ENCODE measurements around the gene MAPK7. TPM values are rescaled to one million over a fixed set of nuclear protein-coding genes. Genes with fewer than 3 reads are reported as not detected.

Gene MAPK7
- total and polyA plus RNA-seq, 2 of the 8 experiments (the other 6 are each of a cell fraction or from before 2014, with no cell fraction given), result 15.2 to 28.1 TPM

- no peak overlapping the region for H3K56ac ChIP-seq (replicated peaks; ENCODE audit: insufficient read length, low read depth, low read length)
- H4K5ac ChIP-seq (ENCODE audit: insufficient read length, low read depth, low read length), result no peak overlapping the region
- H3K9ac ChIP-seq (replicated peaks in 1 of 4; ENCODE audit: extremely low read depth in 1 of 4, low read depth in 3 of 4, low read length in 3 of 4), result no peak overlapping the region
- H3K4ac ChIP-seq (replicated peaks; ENCODE audit: insufficient read length, low read depth, low read length), result no peak overlapping the region
- no peak overlapping the region for H3K4me3 ChIP-seq (ENCODE audit: extremely low read depth in 1 of 4, insufficient read depth in 2 of 4, low read depth in 3 of 4, low read length in 4 of 4)
- no peak for DNase-seq (ENCODE audit: low read depth in 1 of 2, low spot score in 2 of 2)
- no peak overlapping the region for H2BK15ac ChIP-seq (ENCODE audit: low read length)
- H3K18ac ChIP-seq (ENCODE audit: extremely low read depth, low read length), result no peak overlapping the region
- H4K8ac ChIP-seq (ENCODE audit: extremely low read depth, insufficient read depth, low read length), result no peak overlapping the region
- POLR2A ChIA-PET (ENCODE audit: partially characterized antibody), result interaction anchor here (1.0 to 1.7 kb wide), 3 partner anchors 11 to 53 kb away, joined by 3 to 4 read pairs (median 3); no protein-coding TSS in a partner anchor
- no peaks in the 10 kb centered on the region for H3K27me3 ChIP-seq (replicated peaks in 1 of 4; ENCODE audit: control insufficient read depth in 3 of 4, extremely low read depth in 1 of 4, insufficient read depth in 3 of 4, low read length in 3 of 4)
- peak overlapping the region; percentile 48 for H4K91ac ChIP-seq (replicated peaks; ENCODE audit: insufficient read length, low read length)
- CTCF ChIA-PET (ENCODE audit: partially characterized antibody), result interaction anchor here (1.1 kb wide), 1 partner anchor 29 kb away, joined by 4 read pairs; the partner anchor contains the start of gene B9D1
- WGBS, 2 experiments (ENCODE audit: extremely low coverage in 1 of 2, insufficient coverage in 1 of 2, insufficient read length in 1 of 2, insufficient replicate concordance in 2 of 2, low coverage in 1 of 2, low lambda C conversion rate in 2 of 2, missing lambda C conversion rate in 1 of 2), result 88% methylated on average over 4 of the region's 7 CpGs; no CpG with 5 or more reads in 1 of the 2 experiments
- H3K27ac ChIP-seq (ENCODE audit: low read depth, low read length), result no peak overlapping the region
- no peak overlapping the region for H2BK5ac ChIP-seq (ENCODE audit: low read depth, low read length)
- H3K79me2 ChIP-seq (ENCODE audit: control insufficient read depth in 1 of 2, insufficient read depth in 2 of 2, low read length in 2 of 2), result no peaks in the 10 kb centered on the region
- H2BK120ac ChIP-seq (replicated peaks; ENCODE audit: low read depth, low read length), result no peak overlapping the region
- no peak for FAIRE-seq
- H4K20me1 ChIP-seq (replicated peaks in 1 of 2; ENCODE audit: control insufficient read depth in 1 of 2, insufficient read depth in 2 of 2, low read length in 2 of 2), result no peaks in the 10 kb centered on the region
- H2BK20ac ChIP-seq (ENCODE audit: low read length), result no peak overlapping the region
- no peak overlapping the region for H3K14ac ChIP-seq (ENCODE audit: insufficient read length)
- H3K23ac ChIP-seq (ENCODE audit: insufficient read length), result no peak overlapping the region
- no peaks in the 10 kb centered on the region for H3K36me3 ChIP-seq (ENCODE audit: control insufficient read depth in 2 of 4, insufficient read depth in 4 of 4, low read length in 3 of 4)
- H2AFZ ChIP-seq (ENCODE audit: low read length), result no peak overlapping the region
- peaks cover 3% of the 10 kb centered on the region; the same call in 1 of the 2 replicates for H3K23me2 ChIP-seq (ENCODE audit: low read depth, low read length)
- H3K79me1 ChIP-seq (ENCODE audit: low read depth, low read length), result no peaks in the 10 kb centered on the region
- H3K9me3 ChIP-seq (ENCODE audit: insufficient read depth in 2 of 2, low read depth in 1 of 2, low read length in 1 of 2), result no peaks in the 10 kb centered on the region
- no peak for TF ChIP-seq SUZ12 (IDR thresholded peaks at IDR 0.05; ENCODE audit: low read length)
- no peak for TF ChIP-seq BCL11A (IDR thresholded peaks at IDR 0.05; ENCODE audit: low read depth in 2 of 2, low read length in 2 of 2)
- no peak for TF ChIP-seq CREB1 (IDR thresholded peaks at IDR 0.05)
- no peak for TF ChIP-seq TAF7 (optimal IDR thresholded peaks at IDR 0.05; ENCODE audit: borderline replicate concordance, low read depth, low read length)
- TF ChIP-seq JUND (IDR thresholded peaks at IDR 0.05; ENCODE audit: low read length), result no peak
- TF ChIP-seq RXRA (IDR thresholded peaks at IDR 0.05; ENCODE audit: insufficient read depth, low read depth, low read length), result no peak
- TF ChIP-seq ZNF274 (IDR thresholded peaks at IDR 0.05; ENCODE audit: borderline replicate concordance, extremely low read depth, low read length), result no peak
- no peak for TF ChIP-seq CEBPB (IDR thresholded peaks at IDR 0.05; ENCODE audit: low read depth, low read length)
- TF ChIP-seq TCF12 (IDR thresholded peaks at IDR 0.05; ENCODE audit: low read depth, low read length), result no peak
- TF ChIP-seq BACH1 (IDR thresholded peaks at IDR 0.05; ENCODE audit: low read length), result no peak
- no peak for TF ChIP-seq GABPA (IDR thresholded peaks at IDR 0.05; ENCODE audit: borderline replicate concordance, insufficient read depth, low read length)
- peaks cover 8 to 18% (median 13%) of the 10 kb centered on the region in 4 experiments for H3K4me1 ChIP-seq (replicated peaks in 1 of 4; ENCODE audit: control insufficient read depth in 3 of 4, insufficient read depth in 4 of 4, low read length in 3 of 4)
- no peak overlapping the region for H2AK5ac ChIP-seq (ENCODE audit: low read depth, low read length)
- no peak overlapping the region for H3K4me2 ChIP-seq (ENCODE audit: insufficient read depth in 1 of 2, low read depth in 2 of 2, low read length in 2 of 2)
- H2BK12ac ChIP-seq (ENCODE audit: low read depth, low read length), result peak overlapping the region; percentile 72; the same call in 1 of the 2 replicates
These were observed 13.1 kb downstream of the MAPK7 start for GRCh38 chr17:19391432-19391831.

Data from H1 (cell line).